Neutrophil (primary cell): ENCODE measurements around the gene LGALS9.
"Not testable (repeated sequence)": the region's sequence is repeated elsewhere in the genome, so short reads cannot be mapped to it uniquely, and the experiment has no call there.

ENCODE experiments used
- H3K27ac ChIP-seq: fragments of 200-600 bp; sonication (generic); 2 replicates; pipeline ENCODE4 v1.5.1; 2016; ENCODE audit warnings: mild to moderate bottlenecking, moderate library complexity
- H3K27me3 ChIP-seq: fragments of 200-600 bp; sonication (generic); 2 replicates; pipeline ENCODE4 v1.6.0; 2016; ENCODE audit warnings: mild to moderate bottlenecking
- H3K36me3 ChIP-seq: fragments of 200-600 bp; sonication (generic); 2 replicates; pipeline ENCODE4 v1.5.1; 2017
- H3K4me1 ChIP-seq, 2 experiments: fragments of 200-600 bp in 1 of 2; sonication (generic) in 1 of 2; 1 replicate in 1 of 2; 2 replicates in 1 of 2; pipeline versions ENCODE4 v1.5.1 to v1.6.1; 2013 to 2016; ENCODE audit warnings: low read depth in 1 of 2, low read length in 1 of 2, mild to moderate bottlenecking in 1 of 2, moderate library complexity in 1 of 2; ENCODE audit not compliant: control insufficient read depth in 1 of 2, insufficient read depth in 1 of 2
- H3K4me3 ChIP-seq, 2 experiments: fragments of 200-600 bp in 1 of 2; sonication (generic) in 1 of 2; 1 replicate in 1 of 2; 2 replicates in 1 of 2; pipeline ENCODE4 v1.5.1; 2013 to 2016; ENCODE audit warnings: low read depth in 1 of 2, low read length in 1 of 2, mild to moderate bottlenecking in 1 of 2, moderate library complexity in 1 of 2
- H3K9me3 ChIP-seq: fragments of 200-600 bp; sonication (generic); 2 replicates; pipeline ENCODE4 v1.5.1; 2016
- TF ChIP-seq, protein P1 (sequence below): fragments of 200-600 bp; sonication (generic); IDR thresholded peaks from 2 replicates; pipeline ENCODE4 v1.5.1; 2016; ENCODE audit warnings: antibody characterized with exemption

The LGALS9 gene

DNA sequence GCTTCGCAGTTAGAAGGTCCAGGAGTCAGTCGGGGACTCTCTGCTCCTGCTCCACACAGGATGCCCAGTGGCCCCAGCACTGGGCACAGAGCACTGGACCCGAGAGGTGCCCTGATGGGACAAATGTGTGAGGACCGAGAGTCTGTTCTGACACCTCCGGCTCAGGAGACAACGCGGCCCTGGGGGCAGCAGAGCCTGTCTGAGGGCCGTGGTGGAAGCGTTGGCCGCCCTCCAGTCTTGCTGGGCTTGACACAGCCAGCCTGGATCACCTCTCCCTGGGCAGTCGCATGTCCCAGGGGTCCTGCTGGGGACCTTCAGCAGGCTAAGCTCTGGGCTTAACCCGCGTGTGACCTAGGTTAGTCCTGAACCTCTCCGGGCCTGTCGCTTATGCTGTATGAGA, 23.1 kb downstream of the LGALS9 start:
- H3K9me3 ChIP-seq, result no peaks in the 10 kb centered on the region
- peaks cover 3% of the 10 kb centered on the region for H3K36me3 ChIP-seq
- no peak overlapping the region for H3K27ac ChIP-seq
- no peaks in the 10 kb centered on the region for H3K27me3 ChIP-seq
- H3K4me1 ChIP-seq, result no peaks in the 10 kb centered on the region
- TF ChIP-seq, protein P1, sequence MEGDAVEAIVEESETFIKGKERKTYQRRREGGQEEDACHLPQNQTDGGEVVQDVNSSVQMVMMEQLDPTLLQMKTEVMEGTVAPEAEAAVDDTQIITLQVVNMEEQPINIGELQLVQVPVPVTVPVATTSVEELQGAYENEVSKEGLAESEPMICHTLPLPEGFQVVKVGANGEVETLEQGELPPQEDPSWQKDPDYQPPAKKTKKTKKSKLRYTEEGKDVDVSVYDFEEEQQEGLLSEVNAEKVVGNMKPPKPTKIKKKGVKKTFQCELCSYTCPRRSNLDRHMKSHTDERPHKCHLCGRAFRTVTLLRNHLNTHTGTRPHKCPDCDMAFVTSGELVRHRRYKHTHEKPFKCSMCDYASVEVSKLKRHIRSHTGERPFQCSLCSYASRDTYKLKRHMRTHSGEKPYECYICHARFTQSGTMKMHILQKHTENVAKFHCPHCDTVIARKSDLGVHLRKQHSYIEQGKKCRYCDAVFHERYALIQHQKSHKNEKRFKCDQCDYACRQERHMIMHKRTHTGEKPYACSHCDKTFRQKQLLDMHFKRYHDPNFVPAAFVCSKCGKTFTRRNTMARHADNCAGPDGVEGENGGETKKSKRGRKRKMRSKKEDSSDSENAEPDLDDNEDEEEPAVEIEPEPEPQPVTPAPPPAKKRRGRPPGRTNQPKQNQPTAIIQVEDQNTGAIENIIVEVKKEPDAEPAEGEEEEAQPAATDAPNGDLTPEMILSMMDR, result no peak
- no peak overlapping the region for H3K4me3 ChIP-seq

DNA sequence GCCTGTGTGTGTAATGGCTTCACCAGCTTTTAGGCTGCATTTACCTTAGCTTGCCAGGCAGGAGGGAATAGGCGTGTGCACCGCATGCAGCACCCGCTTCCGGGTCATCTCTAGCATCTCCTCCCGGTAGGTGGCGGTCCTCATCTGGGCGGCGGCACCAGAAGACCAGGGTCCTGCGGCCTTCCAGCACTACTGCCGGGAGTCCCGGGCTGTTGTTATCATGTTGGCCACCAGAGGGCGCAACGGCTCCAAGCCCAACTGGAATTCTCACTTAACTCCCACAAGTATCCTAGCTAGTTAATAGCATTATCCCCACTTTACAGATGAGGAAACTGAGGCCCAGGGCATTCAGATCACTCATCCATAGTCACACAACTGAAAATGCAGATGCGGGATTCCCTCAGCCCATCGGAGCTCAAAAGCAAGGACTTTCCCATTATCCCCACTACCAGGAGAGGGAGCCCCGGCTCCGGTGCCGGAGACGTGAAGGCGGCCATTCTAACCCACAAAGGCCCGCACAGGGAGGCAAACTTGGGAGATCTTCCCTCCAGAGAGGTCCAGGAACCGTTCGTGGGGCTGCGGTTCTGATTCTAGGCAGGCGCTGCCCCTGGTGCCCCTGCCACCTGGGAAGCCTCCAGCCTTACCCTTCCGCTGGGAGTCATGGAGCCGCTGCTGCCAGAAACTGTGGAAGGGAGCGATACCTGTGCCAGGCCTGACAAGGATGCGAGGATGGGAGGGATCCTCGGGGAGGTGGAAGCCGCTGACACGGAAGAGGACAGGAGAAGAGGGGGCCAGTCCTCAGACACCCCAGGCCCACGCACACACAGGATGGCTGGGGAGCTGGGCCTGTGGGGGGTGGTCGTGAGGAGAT, 23.9 kb downstream of the LGALS9 start:
- Histone ChIP-seq H3K4me3 (no peak overlapping the region), H3K27me3 (no peaks in the 10 kb centered on the region), H3K27ac (no peak overlapping the region), H3K36me3 (no peaks in the 10 kb centered on the region), H3K4me1 (no peaks in the 10 kb centered on the region), H3K9me3 (no peaks in the 10 kb centered on the region)
- TF ChIP-seq, protein P1, result peak; percentile 91

DNA sequence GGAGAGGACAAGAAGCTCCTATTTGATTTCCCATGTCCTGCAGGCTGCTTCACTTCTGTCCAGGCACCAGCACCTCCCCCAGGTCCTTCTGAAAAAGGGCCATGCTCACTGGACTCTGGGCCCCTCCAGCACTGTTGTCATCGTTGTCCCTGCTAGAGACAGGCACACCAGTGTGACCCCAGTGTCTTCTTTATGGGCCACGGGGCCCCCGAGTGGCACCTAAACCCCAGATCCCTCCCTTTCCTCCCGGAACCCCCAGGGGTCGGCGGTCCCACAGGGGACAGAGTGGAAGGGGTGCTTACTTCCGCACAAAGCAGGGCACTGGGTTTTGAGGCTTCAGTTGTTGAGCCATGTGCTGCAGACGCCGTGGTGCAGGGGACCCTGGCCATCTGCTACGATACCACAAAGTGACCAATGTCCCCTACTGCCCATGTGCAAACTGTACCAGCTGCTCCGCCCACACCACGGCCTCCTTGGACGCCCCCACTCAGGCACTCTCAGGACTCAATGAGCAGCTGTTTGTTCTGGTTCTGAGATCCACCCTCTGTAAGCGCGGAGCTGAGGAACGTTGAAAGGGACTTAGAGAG, 24.6 kb downstream of the LGALS9 start:
- H3K4me1 ChIP-seq, H3K27me3 ChIP-seq, H3K27ac ChIP-seq, H3K36me3 ChIP-seq, H3K9me3 ChIP-seq, H3K4me3 ChIP-seq: not testable (repeated sequence)

DNA sequence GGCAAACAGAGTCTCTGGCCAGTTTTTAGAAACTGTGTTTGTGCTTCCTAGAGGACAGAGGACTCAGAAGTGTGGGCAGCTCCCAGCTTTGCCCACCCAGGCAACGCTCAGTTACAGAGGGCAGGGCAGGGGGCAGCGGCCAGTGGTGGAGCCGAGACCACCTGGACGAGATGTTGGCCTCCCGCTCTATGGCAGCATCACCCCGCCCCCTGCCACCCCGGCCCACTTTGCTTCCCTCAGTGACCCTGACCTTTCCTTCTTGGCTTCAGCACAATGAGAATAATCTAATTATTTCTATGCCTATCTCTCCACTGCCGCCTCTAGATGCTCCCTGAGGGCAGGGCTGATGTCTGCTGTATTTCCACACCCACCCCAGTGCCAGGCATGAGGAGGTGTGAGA, 25.6 kb downstream of the LGALS9 start:
- H3K27ac ChIP-seq, H3K9me3 ChIP-seq, H3K36me3 ChIP-seq, H3K4me1 ChIP-seq, H3K4me3 ChIP-seq, H3K27me3 ChIP-seq: not testable (repeated sequence)

DNA sequence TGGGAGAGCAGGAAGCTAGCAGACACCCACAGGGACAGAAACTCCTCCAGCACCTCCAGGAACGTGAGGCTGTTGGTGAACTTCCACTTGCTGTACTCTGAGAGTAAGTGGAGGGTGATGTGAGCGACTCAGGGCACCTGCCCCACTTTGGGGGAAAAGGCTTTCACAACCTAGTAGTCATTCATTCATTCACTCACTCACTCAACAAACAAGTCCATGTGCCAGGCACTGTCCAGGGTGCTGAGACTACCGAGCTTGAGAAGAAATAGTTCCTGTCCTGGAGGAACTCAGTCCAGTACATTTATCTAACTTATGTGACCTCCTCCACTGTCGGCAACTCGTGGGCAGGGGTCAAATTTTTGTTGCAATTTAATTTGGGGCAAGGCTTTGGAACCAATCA, 26.6 kb downstream of the LGALS9 start:
- H3K27ac ChIP-seq, result no peak overlapping the region

DNA sequence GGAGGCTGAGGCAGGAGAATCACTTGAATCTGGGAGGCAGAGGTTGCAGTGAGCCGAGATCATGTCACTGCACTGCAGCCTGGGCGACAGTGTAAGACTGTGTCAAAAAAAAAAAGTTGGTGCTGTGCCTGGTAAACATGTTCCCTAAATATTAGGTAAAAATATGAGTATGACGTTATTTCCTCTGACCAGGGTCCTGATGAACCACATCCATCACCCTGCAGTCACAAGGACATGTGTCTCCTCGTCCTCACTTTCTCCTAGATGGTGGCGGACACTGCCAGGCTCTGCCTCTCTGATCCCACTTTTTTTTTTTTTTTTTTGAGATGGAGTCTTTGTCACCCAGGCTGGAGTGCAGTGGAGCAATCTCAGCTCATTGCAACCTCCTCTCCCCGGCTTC, 28.7 kb downstream of the LGALS9 start:
- H3K4me3 ChIP-seq, result no peak overlapping the region
- H3K4me1 ChIP-seq, result no peaks in the 10 kb centered on the region
- H3K27ac ChIP-seq, result no peak overlapping the region
- H3K36me3 ChIP-seq, result no peaks in the 10 kb centered on the region
- no peaks in the 10 kb centered on the region for H3K27me3 ChIP-seq
- TF ChIP-seq, protein P1, result no peak
- H3K9me3 ChIP-seq, result no peaks in the 10 kb centered on the region

More for the DNA sequence above, 26.6 kb downstream of the LGALS9 start:
- Histone ChIP-seq H3K27me3 (no peaks in the 10 kb centered on the region), H3K4me1 (no peaks in the 10 kb centered on the region), H3K4me3 (no peak overlapping the region), H3K36me3 (no peaks in the 10 kb centered on the region), H3K9me3 (no peaks in the 10 kb centered on the region)
- TF ChIP-seq, protein P1, result no peak
